CD4-positive, alpha-beta T cell treated with Interferon alpha-2 for 1 hour (primary cell): ENCODE measurements around the gene ETV3L.

Source experiments
- DNase-seq, 2 donors: peaks; one replicate each; pipeline ENCODE4 v3.0.0-alpha.2; 2020 to 2022

The ETV3L gene

DNA sequence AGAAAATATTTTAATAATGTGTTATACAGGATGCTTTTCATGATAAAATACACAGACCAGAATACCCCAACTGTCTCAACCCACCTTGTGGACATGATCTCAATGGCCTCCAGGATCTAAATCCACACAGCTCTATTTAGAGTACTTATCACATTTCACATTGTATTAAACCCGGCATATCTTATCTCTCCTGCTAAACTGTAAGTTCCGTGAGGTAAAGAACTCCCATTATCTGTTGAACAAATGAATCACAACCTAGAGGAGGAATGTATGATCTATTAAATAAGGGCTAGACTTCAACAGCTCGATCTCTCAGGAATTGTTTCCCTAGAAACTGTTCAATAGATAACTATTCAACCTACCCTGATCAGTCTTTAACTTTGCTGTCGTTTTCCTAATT, 31.7 kb upstream of the ETV3L start:
- no peak for DNase-seq

DNA sequence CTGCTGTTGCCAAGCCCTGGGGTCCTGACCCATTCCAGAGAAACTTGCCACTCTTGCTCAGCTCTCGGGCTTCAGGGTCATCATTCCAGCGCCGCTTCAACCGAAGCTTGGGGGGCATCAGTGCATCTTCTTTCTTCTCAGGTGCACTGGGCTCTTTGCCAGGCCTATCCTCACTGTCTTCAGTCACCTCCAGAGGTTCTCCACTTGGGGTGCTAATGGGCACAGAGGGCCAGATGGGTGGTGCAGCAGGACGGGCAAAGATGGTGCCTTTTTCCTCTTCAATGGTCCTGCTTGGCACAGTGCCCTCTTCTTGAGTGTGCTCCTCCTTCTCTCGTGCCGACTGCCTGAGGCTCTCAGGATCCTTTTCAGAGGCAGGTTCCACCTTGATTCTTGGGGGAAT, 25.2 kb upstream of the ETV3L start:
- no peak for DNase-seq

DNA sequence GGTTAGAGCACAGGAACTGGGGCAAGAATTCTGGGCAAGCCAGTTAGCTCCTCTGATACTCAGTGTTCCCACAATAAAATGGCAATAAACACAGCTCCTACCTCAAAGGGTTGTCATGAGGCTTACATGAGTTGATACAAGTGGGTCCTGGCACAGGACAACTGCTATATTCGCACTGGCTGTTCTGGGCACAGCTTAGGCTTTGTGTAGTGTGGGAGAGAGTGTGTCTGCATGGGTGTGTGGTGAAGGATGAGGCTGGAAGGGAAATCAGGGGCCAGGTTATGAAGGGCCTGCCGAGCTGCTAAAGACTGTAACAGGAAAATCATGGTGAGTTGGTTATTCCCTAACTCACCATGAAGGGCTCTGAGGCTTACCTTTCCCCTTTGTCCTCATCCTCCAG, 19.8 kb upstream of the ETV3L start:
- DNase-seq, result no peak

DNA sequence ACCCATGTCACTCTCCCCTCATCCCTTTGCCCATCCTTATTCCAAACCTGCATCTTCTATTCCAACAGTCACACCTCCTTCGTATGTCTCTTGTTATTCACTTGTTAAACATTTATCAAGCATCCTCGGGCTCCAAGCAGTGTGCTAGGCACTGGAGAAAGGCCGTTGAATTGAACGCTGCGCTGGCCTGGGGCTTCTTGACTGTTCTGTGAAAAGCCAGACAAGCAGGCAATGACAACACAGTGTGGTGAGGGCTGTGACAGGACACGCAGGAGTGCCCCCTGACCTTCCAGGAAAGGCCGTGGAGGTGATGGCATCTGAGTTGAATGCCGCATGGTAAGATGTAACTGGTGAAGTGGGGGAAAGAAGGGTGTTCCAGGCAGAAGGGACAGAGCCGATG, 19.4 kb upstream of the ETV3L start:
- DNase-seq, result no peak

DNA sequence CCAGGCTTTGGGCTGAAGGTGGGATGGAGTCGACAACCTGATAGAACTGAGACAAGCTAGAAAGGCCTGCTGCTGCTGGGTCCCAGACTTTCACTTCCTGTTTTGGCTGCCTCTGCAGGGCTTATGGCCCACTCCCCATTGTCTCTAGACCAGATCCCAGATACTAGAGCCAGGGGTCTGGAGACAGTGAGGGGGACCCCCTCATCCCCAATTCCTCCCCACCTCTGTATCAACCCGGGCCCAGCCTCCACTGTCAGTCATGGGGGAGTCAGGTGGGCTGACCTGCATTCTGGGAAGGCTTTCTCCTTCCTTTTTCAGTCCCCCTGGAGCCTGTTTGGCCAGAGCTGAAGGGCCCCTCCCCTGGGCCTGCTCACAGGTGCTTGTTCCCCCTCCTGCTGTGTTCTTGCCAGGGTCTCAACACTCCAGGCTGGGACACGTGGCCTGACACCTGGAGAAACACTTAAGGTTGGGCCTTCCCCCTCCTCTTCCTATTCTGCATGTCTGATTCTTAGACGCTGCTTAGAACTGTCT, 18.0 kb upstream of the ETV3L start:
- peak in 1 of 2 donors; percentile 14 for DNase-seq

DNA sequence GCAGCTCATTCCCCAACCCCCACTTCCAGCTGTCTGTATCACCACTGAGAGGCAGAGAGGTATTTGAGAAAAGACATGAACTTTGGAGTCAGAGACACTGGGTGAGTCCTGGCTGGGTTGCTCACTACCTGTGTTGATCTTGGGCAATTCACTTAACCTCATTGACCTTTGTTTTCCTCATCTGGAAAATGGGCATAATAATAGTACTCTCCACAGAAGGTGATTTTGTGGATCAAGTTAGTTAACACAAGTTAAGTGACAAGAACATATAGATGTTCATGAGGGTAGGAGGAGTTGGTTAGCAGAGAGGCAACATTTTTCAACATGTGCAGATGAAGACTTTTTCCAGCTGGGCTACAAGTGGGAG, 17.1 kb upstream of the ETV3L start:
- DNase-seq, result no peak

DNA sequence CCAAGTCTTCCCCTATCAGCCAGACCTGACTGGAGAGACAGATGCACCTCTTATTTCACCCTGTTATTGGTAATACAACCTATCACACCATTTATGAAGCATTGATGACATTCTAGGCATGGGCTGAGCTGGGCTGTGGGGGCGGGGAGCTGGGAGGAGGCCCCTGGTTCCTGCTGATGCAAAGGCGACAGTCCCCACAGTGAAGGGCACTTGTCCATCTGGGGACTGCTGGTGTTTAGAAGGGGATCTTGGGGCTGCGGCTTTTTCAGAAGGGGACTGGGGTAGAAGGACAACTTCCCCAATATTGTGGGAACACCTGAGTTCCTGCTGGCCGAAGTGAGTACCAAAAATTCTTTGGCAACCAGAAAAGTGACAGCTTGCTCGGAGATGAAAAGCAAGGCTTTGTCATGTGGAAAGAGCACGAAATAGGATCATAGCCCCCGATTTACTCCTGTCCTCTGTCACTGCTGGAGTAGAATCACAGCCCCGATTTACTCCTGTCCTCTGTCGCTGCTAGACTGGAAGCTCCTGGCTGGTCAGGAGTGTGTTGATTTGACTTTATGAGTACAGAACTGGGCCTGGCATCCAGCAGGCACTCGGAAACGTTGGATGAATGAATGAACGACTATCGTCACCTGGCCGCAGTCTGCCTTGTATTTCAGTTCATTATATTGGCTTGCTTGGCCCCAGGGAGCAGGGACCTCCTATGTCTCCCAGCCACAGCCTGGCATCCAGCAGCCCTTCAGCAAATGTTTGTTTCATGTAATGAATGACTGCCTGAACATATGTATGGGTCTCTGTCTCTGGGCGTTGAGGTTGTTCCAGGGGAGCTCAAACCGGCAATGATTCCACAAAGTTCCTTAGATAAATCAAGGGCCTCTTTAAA, 16.5 kb upstream of the ETV3L start:
- DNase-seq, result no peak

DNA sequence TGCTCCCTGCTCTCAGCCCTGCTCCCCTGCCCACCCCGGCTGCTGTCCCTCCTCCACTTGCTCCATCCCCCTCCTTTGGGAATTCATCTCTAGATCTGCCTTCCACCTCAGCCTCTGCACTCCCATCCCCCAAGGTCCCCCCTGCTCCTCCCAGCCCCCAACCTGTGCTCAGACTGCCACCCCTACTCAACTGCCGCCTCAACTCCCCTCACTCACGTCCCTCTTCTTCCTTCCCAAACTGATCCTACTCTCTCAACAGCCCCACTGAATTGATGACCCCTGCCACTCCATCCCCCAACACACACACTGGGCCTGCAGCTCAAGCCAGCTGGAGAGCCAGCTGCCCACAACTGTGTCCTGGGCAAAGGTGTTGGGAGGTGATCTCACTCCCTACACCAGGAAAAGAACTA, 15.8 kb upstream of the ETV3L start:
- no peak for DNase-seq

DNA sequence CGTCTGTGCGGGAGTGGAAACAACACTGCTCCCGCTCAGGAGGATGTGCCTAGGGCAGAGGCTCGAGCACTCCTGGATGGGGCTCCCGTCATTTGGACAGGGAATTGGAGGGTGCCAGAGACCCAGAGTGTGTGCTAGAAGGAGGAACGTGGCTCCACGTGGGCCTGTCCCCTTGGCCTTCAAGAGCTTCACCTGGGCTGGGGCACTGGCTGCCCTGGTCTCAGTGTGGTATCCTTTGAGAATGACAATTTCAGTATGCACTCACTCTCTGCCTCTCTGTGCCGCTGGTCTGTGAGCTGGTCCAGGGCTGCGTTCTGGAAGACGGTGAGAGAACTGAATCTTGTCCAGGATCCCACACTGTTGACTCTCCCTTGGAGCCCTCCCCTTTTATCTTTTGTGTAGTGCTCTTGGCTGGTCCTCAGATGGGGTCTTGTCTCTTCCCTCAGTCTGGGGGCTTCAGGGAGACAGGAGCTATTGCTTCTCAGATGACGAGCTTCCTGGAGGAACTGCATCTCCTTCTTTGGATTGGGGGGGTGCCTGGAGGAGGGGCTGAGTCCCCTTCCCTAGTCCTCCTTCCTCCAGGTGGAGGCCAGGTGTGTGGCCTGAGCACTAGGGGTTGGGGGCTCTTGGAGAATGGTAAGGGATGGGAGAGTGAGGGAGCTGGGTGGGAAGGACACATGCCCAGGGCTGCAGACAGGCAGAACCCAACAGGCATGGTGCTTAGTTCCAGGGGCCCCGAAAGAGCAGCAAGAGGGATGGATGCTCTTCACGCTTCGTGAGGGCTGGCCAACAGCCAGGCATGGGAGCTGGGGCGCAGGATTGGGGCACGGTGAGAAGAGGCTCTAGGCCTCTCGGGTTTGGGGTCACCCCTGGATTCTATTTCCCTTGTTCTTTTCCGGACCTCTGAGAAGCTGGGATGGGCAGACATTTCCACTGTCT, 14.8 kb upstream of the ETV3L start:
- DNase-seq, result no peak

DNA sequence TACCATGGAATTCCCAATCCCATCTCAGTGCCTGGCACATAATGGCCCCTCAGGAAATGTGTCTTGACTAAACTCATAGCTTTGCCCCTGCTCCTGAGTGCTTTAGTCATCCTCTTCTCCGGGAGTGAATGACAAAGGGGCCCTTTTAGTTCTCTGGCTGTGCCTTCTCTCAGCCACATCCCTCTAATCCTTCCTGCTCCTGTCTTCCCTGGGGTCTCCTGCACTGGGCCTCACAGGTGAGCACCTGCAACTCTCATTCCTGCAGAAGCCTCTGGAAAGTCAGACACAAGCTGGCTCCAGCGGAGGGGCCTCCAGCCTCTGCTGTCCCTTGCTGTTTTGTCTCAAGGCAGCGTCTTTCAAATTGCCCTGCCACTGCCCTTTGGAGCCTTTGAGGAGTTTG, 14.0 kb upstream of the ETV3L start:
- DNase-seq, result no peak

DNA sequence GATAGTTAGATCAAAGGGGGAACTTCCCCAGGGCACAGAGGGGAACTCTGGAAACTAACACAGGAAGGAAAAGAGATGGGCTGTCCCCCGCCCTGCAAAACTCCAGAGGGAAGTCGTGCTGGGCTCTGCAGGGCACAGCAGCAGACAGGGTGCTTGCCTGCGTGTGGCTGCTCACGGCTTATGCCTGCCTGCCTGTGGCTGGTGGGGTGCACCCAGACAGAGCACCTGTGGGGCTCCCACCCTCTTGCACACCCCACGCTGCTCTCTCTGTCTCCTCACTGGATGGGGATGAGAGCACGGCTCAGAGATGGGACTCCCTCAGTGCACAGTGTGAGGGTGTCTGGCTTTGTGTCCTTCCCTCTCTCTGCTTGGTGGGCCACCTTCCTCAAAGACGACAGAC, 13.5 kb upstream of the ETV3L start:
- peak in 1 of 2 donors; percentile 17 for DNase-seq

DNA sequence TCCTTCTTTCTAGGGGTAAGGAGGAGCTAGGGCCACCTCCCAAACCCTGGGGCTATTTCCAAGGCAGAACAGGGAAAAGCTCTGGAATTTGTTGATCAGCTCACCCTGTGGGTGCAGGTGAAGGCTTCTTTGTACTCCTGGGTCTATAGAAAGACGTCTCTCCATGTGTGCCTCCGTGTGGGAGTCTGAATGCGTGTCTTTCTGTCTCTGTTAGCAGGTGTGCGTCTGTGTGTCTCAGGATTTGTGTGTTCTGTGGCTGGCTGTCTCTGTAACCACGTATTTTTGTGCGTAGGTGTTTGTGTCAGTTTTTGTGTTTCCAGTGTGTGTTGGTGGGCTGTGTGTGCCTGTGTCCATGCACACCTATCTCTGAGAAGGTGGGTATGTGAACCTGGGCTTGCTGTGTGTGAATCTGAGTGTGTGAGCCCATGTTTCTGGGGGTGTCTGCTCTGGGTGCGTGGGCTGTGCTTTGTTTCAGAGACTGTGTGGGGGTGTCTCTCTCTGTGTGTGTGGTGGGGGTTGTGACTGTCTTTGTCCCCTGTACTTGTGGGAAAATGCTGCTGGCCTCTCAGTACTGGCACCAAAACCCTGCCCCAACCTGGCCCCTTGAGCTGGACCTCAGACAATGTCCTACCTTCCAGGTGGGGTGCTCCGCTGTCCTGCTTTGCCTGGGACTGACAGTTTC, 12.7 kb upstream of the ETV3L start:
- DNase-seq, result no peak

DNA sequence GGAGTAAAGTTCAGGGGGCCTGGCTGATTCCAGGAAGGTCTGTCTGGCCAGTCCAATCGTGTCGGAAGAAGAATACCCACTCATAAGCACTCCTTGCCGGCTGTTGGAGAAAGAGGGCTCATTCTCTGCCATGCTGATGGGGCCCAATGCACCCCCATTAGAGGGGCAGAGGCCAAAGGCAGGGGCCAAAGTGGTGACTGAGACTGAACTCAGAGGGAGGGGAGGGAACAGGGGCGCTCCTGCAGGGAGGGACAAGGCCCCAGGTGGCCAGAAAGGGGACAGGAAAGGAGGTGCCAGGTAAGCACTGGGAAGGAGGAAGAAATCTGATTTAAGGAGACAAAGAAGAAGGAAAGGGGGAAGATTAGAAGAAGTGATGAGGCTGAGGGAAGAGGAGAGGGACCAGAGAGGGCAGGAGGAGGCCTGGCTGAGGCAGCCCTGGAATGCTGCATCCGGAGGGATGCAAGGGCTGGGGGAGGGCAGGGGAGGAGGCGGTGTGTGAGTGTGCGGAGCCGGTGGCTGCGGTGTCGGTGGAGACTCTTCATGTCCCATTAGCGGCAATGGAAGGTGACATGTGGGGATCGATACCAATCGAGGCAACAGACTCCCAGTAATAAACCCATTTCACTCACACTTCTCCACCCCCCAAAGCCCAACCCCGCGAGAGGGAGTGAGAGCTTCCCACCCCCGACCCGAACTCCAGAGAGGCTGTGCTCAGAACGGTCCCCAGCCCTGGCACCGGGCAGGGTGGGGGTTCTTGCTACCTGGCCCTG, 12.0 kb upstream of the ETV3L start:
- DNase-seq, result no peak

DNA sequence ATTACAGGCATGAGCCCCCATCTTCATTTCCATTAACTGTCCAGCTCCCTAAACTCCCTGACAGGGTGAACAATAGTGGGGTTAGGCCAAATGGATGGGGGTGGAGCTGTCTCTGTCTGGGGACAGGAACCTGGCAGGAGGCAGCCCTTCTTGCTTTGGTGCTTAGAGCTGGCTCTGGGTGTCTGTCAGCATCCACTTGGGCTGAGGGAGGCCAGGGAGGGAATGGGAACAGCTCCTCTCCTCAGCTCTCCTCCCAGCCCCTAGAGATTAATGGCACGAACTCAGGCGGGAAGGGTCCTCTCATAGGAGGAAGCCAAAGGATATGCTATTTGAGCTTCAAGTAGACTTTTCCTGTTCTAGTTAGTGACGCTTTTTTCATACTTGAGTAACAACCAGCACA, 11.1 kb upstream of the ETV3L start:
- no peak for DNase-seq

DNA sequence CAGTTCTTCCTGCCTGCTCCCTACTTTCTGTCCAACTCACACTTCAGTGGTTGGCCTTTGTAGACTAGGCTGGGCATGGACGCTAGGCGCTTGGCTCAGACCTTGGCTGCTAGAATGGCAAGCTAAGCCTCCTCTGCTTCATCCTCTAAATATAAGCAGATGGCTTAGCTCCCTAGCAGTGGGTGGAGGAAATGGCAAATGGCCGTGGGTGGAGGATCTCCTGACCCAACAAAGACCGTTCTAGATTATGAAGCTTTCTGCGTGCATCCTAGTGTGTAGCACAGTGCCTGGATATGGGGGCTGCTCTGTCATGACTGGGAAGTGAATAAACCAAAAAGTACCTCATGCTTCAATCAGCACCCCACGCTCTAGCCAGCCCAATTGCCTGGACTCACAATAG, 10.4 kb upstream of the ETV3L start:
- DNase-seq, result no peak

DNA sequence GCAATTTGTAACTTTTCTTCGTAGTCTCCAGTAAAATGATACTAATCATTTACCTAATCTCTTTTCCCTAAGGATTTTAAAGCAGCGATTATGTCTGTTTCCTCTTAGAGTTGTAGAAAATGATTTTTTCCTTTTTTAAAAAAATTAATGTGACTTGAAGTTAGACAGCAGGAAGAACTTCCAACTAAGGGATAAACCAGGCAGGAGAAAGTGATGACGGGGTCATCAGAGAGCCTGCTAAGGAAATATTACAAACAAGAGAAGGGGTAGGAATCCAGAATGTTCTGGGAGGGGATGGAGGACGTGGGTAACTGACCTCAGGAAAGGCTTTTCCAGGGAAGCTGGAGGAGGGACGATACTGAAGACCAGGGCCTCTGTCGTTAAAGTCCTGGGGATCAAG, 8.8 kb upstream of the ETV3L start:
- DNase-seq, result no peak

DNA sequence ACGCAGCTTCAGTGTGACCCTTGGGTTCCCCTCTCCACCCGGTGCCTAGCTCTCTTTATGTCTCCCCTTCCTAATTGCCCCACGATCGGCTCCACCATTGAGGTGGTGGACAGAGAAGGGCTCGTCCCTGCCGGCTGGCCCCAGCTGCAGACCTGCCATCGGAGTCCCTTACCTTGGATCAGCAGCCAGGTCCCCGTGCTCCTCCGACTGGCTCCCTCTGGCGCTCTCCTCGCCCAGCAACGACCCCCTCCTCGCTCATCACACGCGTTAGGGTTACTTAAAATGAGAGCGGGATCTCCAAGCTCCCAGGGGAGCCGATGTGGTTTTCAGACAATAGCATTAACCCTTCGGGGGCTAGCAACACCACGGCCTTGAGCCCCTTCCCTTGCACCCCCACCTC, 8.1 kb upstream of the ETV3L start:
- DNase-seq, result no peak

DNA sequence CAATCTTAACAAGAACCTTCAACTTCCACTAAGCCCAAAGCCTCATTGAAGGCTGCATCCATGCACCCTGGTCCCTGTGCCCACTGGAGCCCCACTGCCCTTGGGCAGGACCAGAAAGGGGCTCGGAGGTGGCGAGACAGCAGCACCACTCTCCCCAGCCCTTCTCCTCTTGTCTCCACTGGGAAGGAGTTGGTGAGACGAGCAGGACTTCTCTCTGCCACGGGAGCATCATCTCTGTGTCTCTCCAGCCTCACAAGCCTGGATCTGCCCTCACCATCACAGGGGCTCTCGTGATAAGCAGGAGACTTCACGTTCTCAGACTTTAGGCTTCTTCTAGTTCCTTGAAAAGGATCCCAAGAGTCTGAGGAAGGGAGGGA, 7.2 kb upstream of the ETV3L start:
- DNase-seq, result no peak

DNA sequence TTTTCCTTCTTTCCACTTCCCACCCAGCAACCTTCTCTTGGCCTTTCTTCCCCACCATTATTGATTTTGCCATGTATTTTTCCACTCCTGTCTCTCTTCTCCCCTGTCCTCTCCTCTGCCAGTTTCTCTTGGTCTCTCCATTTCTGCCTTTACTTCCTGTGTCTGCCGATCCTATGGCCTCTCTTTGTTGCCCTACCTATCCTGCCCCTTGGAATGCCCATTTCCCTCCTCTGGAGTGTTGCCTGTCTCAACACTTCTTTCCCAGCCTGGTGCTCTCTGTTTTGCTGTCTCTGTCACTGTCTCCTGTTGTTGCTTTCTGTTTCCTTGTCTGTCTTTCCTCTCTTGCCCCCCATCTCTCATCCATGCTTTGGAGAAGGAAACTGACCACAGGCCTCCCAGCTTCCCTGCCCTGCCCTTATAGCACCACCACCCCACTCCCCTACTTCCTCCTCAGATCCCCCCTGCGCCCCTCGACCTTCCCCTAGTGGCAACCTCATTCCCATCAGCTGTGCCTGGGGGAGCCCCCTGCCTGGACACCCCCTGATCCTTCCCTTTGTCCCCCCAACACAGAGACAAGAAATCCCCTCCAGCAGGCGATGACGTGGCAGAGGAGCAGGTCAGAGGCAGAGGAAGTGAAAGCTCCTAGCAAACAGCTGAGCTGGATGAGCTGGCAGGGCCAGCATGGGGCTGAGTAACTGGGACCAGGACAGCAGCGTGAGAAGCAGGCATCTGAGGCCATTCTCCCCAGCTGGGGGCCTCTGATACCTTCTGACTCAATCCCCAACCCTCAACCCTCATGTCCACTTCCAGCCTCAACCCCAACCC, 6.6 kb upstream of the ETV3L start:
- DNase-seq, result peak; percentile 9 to 72

DNA sequence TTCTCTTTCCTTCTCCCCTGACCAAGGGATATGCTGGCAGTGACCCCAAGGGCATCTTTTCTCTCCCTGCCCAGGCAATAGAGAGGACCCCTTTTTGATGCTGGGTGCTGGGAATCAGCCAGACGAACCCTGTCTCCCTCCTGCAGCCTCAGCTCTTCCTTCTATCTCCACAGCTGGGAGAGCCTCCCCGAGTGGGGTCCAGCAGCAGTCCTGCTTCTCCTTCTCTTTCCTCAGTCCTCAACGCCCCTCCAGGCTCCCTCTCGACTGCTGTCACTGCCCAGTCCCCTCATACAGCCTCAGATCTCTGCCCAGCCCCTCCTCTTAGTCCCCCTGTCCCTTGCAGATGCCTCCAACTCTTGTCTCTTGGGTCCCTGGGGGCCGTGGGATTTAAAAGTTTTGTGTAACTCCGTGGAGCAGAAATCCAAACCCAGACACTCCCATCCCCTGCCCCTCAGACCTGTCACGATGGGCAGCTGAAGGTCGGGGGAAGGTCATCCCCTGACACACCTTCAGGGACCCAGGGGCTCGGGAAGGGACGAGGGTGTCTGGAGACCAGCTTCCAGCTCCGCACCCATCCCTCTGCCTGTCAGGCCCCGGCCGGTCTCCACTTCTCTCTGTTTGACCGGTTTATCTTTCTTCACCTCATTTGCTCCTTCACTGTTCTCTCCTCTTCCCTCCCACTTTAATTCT, 5.8 kb upstream of the ETV3L start:
- no peak for DNase-seq
